GM23248 (cell line): Measurements from ENCODE around the gene OR6K2.

Experiments
- EZH2 ChIP-seq: fragments of 200-600 bp; sonication (generic); IDR thresholded peaks from 2 replicates; pipeline ENCODE4 v1.6.1; 2018; ENCODE audit warnings: antibody characterized with exemption, mild to moderate bottlenecking; ENCODE audit not compliant: insufficient read depth, poor library complexity, severe bottlenecking
- EZH2phosphoT487 ChIP-seq: fragments of 200-600 bp; sonication (generic); IDR thresholded peaks from 2 replicates; pipeline ENCODE4 v1.6.1; 2018; ENCODE audit warnings: antibody characterized with exemption, moderate library complexity, mild to moderate bottlenecking, low read depth; ENCODE audit not compliant: insufficient read depth

DNA sequence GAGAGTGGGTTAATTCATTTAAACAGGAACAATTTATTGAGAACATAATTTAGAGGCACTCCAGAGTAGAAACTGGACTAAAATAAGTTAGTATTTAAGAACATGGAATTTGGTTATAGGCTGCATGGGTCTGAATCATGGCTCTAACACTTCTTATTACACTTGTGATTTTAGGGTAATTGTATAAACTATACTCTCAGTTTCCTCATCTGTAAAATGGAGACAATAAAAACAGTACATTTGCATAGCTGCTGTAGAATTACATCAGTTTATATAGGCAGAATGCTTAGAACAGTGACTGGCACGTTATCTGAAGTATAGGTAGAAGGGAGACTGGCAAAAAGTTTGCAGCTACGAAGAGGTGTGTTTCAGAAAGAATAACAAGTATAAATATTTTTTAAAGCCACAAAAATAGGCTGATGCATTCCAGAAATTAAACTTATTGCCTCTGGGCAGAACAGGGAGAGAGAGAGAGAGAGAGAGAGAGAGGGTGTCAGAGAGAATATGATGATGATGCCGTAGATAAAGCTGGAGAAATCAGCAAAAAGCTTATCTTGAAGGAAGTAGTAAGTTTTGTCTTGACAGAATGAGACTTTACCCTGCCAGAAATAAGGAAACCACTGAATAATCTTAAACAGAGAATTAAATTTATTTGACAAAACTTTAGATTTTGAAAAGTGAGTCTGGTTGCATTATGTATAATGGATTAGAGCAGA, 28.2 kb upstream of the OR6K2 start:
- TF ChIP-seq EZH2 (no peak), EZH2phosphoT487 (no peak)
